ENCODE data around the gene ADAMTS17.
"Not testable (repeated sequence)": the region's sequence is repeated elsewhere in the genome, so short reads cannot be mapped to it uniquely, and the experiment has no call there.

The ADAMTS17 gene

DNA sequence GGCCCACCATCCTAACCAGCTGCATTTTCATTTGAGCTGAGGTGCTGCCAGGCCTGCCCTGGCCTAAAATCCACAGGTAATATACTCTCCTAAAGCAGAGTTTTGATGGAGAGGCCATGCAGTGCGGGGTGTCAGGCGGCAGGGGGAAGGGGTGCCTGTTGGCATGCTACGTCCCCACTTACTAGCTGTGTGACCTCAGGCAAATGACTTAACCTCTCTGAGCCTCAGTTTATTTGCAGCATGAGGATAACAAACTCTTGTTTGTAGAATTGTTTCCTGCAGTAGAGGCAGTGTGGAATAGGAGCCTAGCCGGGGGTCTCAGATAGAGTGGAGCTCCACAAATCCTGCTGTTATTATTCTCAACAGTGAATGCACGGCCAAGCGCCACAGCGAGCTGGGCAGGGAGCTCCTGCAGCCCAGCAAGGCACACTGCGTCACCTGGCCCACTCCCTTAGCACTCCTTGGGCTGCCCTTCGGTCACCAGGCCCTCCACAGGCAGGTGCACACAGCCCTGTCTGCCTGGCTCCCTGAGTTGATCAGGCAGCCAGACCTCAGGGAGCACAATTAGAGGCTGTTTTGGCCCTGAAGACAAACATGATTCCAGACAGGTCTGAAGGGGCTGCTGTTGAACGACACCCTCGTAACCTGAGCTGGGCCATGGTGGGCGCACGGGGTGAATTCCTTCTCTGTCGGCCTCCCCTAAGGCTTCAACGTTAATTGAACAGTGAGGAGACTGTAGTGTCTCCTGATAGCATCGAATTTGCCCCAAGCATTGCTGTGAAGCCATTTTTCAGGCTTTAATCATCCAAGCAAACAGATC lies 359.7 kb downstream of the ADAMTS17 start:
- no peak for TF ChIP-seq ZFX (IDR thresholded peaks at IDR 0.05)
- TF ChIP-seq, protein P1, sequence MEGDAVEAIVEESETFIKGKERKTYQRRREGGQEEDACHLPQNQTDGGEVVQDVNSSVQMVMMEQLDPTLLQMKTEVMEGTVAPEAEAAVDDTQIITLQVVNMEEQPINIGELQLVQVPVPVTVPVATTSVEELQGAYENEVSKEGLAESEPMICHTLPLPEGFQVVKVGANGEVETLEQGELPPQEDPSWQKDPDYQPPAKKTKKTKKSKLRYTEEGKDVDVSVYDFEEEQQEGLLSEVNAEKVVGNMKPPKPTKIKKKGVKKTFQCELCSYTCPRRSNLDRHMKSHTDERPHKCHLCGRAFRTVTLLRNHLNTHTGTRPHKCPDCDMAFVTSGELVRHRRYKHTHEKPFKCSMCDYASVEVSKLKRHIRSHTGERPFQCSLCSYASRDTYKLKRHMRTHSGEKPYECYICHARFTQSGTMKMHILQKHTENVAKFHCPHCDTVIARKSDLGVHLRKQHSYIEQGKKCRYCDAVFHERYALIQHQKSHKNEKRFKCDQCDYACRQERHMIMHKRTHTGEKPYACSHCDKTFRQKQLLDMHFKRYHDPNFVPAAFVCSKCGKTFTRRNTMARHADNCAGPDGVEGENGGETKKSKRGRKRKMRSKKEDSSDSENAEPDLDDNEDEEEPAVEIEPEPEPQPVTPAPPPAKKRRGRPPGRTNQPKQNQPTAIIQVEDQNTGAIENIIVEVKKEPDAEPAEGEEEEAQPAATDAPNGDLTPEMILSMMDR (conservative IDR thresholded peaks at IDR 0.05) = no peak
- H3K27ac ChIP-seq = no peak overlapping the region

DNA sequence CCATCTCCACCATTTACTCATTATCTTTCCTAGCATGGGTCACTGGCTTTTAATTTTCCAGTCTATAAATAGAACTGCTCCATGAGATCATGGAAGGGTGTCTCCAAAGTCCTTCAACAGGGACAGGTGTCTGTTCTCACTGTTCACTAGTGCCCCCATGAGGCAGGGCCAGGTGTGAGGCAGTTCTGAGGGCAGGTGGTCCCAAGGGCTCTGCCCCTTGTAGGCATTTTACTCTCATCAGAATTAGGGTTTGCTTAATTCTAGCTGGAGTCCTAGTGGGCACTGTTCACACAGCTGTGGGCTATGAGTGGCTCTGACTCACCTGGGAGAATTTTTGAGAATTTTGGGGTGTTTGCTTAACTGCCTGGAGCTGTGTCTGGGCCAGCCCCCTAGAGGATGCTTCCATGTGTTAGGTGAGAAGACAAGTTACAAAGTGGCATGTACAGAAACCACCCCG lies 360.6 kb downstream of the ADAMTS17 start:
- TF ChIP-seq, protein P1 (conservative IDR thresholded peaks at IDR 0.05) = no peak
- no peak for TF ChIP-seq ZFX (IDR thresholded peaks at IDR 0.05)
- no peak overlapping the region for H3K27ac ChIP-seq

DNA sequence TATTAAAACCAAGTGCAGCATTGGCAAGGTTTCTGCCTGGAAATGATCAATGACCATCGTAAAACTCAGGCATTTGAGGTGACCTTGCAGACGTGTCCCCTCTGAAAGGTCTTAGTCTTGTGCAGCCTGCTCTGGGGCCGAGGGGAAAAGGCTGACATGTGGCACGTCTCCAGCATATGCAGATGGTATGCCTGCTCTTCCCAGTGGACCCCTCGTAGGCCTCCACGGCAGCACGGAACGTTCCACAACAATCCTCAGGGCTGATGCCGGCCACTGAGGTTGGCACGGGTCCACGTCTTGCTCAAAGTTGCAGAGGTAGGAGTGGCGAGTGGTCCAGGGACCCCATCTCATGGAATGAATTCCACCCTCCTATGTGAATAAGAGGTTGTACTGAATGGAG lies 361.0 kb downstream of the ADAMTS17 start:
- TF ChIP-seq ZFX (IDR thresholded peaks at IDR 0.05) = no peak
- TF ChIP-seq, protein P1 (conservative IDR thresholded peaks at IDR 0.05) = no peak
- H3K27ac ChIP-seq = no peak overlapping the region

DNA sequence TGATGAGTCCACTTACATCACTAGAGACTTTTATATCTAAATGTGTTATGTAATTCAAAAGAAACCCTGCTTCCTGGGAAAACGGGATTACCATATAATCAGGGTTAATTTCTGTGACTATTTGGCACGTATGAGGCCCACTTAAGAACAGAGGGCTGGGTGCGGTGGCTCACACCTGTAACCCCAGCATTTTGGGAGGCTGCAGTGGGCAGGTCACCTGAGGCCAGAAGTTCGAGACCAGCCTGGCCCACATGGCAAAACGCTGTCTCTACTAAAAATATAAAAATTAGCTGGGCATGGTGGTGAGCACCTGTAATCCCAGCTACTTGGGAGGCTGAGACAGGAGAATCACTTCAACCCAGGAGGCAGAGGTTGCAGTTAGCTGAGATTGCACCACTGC lies 361.9 kb downstream of the ADAMTS17 start:
- not testable (repeated sequence) for H3K27ac ChIP-seq

DNA sequence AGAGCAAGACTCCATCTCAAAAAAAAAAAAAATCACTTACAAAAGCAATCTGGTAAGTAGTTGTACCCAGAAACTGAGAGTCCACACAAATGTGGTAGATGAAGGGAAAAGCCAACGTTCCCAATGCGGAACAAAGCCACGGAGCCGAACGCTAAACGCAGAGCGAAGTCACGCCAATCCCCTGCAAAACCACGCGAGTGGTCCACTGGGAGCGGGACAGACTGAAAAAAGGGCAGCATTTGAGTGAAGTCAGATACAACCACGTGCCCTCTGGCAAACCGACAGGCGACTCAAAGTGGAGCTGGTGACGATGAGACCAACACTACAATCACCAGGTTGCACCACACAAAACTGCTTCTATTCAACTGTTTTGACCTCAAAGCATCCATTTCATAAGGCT lies 362.4 kb downstream of the ADAMTS17 start:
- H3K27ac ChIP-seq = no peak overlapping the region
- TF ChIP-seq ZFX (IDR thresholded peaks at IDR 0.05) = no peak
- TF ChIP-seq, protein P1 (conservative IDR thresholded peaks at IDR 0.05) = no peak

DNA sequence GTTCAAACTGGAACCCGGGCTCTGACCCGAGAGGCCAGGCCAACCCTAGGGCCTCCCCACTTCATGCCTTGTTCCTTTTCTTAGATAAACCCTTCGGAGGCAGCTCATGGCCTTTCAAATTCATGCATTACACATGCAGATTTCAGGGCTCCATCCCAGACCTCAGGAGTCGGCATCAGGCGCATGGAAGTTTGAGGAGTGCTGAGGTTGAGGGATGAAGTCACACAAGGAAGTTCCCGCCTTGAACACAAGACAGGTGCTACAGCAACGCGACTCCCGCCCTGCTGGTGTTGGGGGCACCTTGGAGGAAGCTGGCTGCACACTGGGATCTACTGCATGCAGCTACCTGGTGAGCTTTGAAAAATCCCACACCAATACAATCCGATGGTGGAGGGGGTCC lies 363.3 kb downstream of the ADAMTS17 start:
- H3K27ac ChIP-seq = no peak overlapping the region
- TF ChIP-seq, protein P1 (conservative IDR thresholded peaks at IDR 0.05) = no peak
- TF ChIP-seq ZFX (IDR thresholded peaks at IDR 0.05) = no peak

DNA sequence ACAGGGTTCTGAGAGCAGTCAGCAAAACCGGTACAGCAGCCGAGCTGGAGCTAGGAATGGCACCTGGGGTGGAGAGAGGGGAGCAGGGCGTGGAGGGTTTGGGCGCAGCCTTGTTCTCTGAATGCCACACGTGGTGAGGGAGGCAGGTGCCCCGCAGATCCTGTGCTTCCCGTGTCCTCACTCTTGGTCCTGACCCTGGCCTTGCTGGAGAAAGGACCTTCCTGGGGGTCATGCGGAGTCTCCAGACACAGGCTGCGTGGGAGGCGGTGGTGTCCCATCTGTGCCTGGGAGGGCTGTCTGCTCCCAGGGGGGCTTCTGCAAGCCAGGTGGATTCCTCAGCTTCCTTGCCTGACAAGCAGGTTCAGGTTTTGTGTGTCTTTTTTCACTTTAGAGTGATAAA lies 363.8 kb downstream of the ADAMTS17 start:
- no peak overlapping the region for H3K27ac ChIP-seq
- TF ChIP-seq, protein P1 (conservative IDR thresholded peaks at IDR 0.05) = no peak
- no peak for TF ChIP-seq ZFX (IDR thresholded peaks at IDR 0.05)

DNA sequence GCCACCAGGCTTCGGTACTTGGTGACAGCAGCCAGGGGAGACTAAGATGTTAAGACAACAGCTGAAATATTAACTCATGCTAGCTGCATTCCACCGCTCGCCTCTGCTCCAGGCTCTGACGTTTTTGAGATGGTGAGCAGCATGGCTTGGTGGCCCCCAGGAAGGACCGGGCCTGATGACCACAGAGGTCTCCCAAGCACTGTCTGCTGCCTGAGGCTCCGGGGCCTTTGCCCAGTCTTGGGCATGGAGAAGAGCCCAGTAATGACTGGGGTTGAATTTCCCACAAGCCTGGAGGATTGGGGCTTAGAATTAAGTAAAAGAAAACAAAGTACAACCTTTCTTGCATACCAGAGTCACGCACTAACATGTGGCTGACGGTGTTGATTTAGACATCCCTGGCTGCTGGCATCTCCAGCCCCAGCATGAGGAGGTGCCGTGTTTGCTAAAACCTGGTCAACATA lies 364.9 kb downstream of the ADAMTS17 start:
- no peak overlapping the region for H3K27ac ChIP-seq
- TF ChIP-seq, protein P1 (conservative IDR thresholded peaks at IDR 0.05) = no peak
- TF ChIP-seq ZFX (IDR thresholded peaks at IDR 0.05) = no peak
